ENCODE measurements around the gene SCG2.

SCG2 gene

GRCh38 chr2:223601932-223602666 is at the start of gene SCG2:
SCG2 (minus strand) TSS chr2:223602361; CDS start chr2:223599282, 3,079 bp downstream.
- DNase-seq, result peak; percentile 39

DNA sequence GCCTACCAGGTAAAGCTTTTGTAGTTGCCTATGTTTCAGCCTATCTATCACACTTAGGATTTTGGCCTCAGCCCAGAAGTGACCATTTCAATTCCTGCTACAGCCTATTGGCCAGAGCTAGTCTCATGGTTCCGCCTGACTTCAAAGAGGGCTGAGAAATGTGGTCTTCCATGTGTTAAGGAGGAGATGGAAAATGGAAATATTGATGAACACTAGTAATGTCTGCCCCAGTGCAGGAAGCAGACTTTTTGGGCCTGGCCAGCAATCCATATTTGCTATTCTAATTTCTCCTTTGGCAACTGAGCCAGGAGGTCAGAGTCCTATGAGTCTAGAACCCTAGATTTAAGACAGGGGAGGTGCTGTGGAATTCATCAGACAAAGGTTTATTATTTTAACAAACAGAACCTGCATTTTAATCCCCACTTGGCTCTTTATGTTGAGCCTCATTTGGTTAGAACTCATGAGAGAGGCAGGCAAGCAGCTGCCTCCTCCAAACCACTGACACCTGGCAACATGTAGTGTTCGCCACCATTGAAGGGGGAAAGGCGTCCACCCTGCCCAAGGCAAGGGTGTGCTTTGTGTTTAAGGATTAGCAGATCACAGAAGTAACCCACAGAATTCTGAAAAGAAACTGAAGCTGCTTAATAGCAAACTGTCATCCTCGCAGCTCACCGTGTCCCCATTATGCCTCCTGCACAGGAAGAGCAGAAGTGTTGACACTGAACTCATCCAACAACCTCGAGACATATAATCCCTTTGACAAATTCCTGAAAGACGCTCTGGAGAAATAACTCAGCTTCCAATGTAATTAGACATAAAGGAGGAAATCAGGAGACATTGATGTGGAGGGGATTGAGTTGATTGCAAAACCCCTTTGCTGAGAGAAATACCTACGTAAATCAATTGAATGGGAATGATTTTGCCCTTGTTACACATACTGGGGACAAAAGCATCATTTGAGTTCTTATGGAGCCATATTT is 47.7 kb upstream of the SCG2 start:
- no peak for DNase-seq

DNA sequence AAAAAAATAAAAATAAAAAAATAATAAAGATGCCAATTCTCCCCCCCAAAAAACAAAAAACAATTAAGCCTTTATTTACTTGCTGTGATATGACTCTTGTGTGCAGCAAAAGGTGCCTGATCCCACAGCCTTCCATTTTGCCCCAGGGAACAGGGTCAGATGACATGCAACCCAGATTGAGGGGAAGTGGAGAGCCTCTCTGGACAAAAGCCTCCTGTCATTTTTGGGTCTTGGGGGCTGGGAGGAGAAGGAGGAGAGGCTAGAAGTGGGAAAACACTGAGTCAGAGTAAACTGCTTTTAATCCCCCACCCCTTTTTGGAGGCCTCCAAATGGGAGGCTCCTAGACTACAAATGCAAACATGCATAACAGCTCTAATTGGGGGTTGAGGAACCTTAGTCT is 46.6 kb upstream of the SCG2 start:
- DNase-seq, result no peak

DNA sequence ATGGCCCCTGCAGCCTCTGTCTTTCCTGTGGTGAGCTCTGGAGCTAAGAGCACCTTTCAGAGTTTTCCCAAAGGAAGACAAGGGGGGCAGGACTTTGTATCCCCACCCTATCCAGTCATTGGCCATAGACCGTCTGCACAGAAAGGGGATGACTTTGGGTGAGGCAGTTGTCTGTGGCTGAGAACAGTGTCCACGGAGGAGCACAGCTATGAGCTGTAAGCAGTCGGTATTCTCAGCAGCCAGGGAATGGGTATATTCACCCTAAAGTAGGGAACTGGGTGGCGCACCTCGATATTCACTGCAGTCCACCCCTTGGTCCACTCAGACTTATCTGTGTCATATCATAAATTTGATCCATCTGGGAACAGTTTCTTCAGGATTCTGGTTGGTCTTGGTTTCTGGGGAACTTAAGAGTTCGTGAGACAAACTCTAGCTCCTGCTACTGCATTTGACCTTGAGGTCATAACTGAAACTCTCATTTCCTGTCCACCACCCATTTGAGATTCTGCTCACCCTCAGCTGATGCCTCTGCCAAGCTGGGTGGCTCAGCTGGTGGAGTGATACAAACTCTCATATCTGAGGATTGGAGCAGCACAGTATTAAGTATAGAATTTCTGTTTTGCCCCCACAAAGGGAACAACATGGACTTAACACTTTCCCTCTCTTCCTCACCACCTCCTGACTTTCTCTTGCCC is 45.2 kb upstream of the SCG2 start:
- no peak for DNase-seq

DNA sequence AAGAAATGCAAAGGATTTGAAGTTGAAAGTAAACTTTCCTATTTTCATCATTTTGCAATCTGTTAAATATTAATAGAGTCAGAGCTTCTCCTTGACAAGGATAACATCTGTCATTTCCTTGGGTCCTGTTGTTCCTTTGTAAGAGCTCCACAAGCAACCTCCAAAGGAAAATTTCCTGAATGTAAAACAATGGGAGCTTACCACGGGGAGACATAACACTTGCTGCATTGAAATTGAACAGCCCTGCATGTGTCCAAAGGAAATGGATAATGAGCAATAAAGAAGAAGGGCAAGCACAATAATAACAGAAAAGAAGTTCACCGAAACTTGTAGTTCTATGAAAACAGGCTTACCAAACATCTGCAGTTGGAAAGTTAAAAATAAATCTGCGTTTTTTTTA is 42.0 kb upstream of the SCG2 start:
- no peak for DNase-seq

- no peak for DNase-seq
Measured at GRCh38 chr2:223643309-223643708, 41.1 kb upstream of the SCG2 start.

GRCh38 chr2:223642506-223642905 is 40.3 kb upstream of the SCG2 start:
- no peak for DNase-seq

GRCh38 chr2:223641082-223641481 is 38.9 kb upstream of the SCG2 start:
- no peak for DNase-seq

- no peak for DNase-seq
Measured at GRCh38 chr2:223635080-223635479, 32.9 kb upstream of the SCG2 start.

- no peak for DNase-seq
Measured at GRCh38 chr2:223634238-223634637, 32.1 kb upstream of the SCG2 start.

DNA sequence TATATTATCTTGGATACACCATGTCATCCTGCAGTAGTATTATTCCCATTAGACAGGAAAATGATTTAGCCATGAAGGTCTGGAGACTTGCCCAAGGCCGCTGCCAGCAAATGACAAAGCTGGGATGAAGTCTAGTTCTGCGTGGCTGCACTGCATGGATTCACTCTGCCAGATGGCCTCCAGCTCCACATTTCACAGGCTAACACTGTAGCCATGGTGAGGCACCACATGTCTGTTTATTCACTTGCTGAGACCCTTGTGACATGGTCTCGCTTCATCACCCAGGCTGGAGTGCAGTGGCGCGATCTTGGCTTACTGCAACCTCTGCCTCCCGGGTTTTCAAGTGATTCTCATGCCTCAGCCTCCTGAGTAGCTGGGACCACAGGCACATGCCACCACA is 31.5 kb upstream of the SCG2 start:
- DNase-seq, result no peak

- DNase-seq, result no peak
Measured at GRCh38 chr2:223632826-223633225, 30.7 kb upstream of the SCG2 start.

GRCh38 chr2:223626716-223627115 is 24.6 kb upstream of the SCG2 start:
- DNase-seq, result no peak

- DNase-seq, result no peak
Measured at GRCh38 chr2:223625652-223626051, 23.5 kb upstream of the SCG2 start.

DNA sequence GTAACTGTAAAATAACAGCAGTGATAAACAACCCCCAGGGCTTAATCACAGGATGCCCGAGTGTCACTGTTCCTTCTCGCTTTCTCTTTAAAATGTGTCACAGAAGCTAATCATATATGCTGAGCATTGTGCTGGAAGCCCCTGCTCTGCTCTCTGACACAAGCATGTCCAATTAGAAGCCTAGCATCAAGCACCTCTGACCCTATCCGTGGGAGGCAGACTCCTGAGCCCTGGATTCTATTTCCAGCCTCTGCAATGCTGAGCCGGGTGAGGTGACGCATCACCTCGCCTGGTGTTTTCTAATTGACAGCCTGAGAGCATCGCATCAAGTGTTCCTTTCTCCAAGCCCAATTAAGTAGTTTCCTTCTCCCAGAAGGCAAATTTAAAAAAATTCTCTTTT is 19.7 kb upstream of the SCG2 start:
- no peak for DNase-seq

DNA sequence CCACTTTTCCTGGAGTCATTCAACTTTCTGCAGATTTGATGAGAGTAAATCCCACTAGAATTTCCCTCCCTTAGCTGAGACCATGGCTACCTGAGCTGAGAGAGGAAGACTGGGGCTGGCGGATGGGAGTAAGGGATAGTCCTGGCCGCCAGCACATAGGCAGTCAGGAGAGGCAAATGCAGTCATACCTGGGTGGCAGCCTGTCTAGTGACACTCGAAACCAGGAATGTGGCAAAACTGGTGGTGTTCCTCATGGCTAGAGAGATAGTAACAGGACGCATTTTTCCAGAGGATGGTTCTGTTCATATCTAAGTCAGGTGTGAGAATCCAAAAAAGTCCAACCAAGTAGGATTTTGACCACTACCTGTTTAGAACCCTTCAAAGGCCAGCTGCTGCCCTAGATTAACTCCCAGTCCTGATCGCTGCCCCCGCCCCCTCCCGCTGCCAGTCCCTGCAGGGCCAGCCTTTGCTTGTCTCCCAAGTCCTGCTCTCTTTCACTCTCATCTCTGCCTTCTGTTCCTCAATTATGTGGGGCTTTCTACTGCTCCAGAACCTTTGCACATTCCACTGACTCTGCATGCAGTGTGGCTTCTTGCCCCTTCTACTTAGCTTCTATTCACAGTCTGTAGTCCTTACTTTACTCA is 17.4 kb upstream of the SCG2 start:
- no peak for DNase-seq

DNA sequence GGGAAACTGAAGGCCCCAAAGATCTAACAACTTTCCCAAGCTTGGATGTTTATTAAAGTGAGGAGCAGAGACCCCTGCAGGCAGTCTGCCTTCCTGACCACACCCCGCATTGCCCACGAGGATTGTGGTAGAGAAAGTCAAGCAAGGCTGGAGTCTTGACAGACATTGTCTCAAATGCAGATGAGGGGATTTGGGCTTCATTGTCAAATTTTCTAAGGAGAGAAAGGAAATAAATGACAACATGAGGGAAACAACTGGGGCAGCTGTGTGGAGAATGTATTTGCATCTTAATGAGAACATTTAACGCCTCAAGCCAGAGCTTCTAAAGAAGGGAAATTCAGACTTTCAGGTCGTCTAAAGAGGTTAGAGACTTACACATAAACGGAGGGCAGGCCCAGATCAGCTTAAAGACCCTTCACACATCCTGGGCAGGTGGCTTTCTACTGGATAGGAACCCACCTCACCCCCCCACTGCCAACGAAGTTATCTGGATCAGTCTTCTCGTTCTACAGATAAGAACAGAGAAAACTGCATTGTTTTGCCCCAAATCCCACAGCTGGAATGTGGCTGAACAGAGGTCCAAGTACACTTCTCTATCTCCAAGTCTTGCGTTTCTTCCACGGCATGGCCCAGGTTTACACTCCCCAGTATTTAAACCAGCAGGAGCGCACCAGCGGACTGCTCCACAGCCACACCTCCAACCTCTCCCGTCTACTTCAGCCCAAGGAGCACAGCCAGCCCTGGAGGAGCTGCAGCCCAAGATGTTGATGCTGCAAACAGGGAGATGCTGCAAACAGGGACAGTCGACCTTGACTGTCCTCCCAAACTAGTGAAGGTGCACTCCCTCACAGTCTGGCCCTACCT is 16.2 kb upstream of the SCG2 start:
- DNase-seq, result no peak

DNA sequence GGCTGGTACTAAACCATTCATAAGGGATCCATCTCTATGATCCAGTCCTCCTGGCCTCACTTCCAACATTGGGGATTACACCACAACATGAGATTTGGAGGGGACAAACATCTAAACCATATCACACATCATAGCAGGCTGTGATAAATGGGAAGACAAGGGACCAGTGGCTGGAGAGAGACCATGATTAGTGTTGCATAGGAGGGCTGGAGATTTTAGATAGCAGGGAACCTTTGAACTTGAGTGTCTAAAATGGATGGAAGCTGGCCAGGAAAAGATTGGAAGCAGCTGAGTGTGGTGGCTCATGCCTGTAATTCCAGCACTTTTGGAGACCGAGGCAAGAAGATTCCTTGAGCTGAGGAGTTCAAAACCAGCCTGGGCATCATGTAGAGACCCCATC is 12.4 kb upstream of the SCG2 start:
- DNase-seq, result no peak

GRCh38 chr2:223613017-223613950 is 11.1 kb upstream of the SCG2 start:
- DNase-seq, result no peak

DNA sequence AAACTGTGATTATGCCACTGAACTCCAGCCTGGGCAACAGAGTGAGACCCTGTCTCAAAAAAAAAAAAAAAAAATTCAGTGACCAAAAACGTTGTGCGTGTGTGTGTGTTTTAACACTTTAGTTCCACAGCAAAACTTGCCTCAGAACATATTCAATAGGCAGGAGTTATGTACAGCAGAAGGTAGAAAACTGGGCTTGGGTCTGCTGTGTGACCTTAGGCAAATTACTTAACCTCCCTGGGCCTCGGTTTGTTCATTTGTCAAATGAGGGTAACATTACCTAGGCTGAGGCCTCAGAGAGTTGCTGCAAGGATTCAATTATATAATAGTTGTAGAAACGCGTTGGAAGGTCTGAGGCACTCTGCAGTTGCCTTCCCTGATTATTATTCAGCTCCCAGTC is 10.3 kb upstream of the SCG2 start:
- no peak for DNase-seq

- no peak for DNase-seq
Measured at GRCh38 chr2:223611061-223611460, 8.9 kb upstream of the SCG2 start.

All from activated CD4-positive, alpha-beta T cell treated with anti-CD3 and anti-CD28 coated beads, Interleukin-10, Interleukin-2, amounts not matched to agents 100 ng/mL and 50 ng/mL, durations not matched to agents 16 hours and 8 hours (primary cell).